GM23338 (cell line): Measurements from ENCODE around the gene DCUN1D2. TPM values are rescaled to one million over a fixed set of nuclear protein-coding genes. Genes with fewer than 3 reads are reported as not detected.

ENCODE experiments used
- ATAC-seq: fragments of 200-7000 bp; cut with Tn5 transposase; 3 replicates; pipeline ENCODE4 v1.9.1; 2020
- DNase-seq: peaks from one replicate; pipeline ENCODE4 v3.0.0-alpha.2; 2015; ENCODE audit warnings: low spot score
- H2AFZ ChIP-seq: fragments of 200-600 bp; sonication (generic); 2 replicates; pipeline ENCODE4 v1.8.0; 2016; ENCODE audit warnings: antibody characterized with exemption, mild to moderate bottlenecking, moderate library complexity
- H3F3A ChIP-seq: fragments of 200-600 bp; sonication (generic); replicated peaks from 2 replicates; pipeline ENCODE4 v1.8.0; 2017; ENCODE audit warnings: antibody characterized with exemption, mixed run types, low read depth
- H3K27ac ChIP-seq: fragments of 200-600 bp; sonication (generic); 2 replicates; pipeline ENCODE4 v1.6.1; 2016; ENCODE audit warnings: low read depth
- H3K27me3 ChIP-seq: fragments of 200-600 bp; sonication (generic); 2 replicates; pipeline ENCODE4 v1.8.0; 2016; ENCODE audit warnings: mild to moderate bottlenecking, mixed run types, moderate library complexity; ENCODE audit not compliant: insufficient read depth
- H3K36me3 ChIP-seq: fragments of 200-600 bp; sonication (generic); 2 replicates; pipeline ENCODE4 v1.8.0; 2016; ENCODE audit warnings: mild to moderate bottlenecking; ENCODE audit not compliant: insufficient read depth
- H3K4me1 ChIP-seq: fragments of 200-600 bp; sonication (generic); 2 replicates; pipeline ENCODE4 v1.8.0; 2016; ENCODE audit warnings: mild to moderate bottlenecking, moderate library complexity; ENCODE audit not compliant: insufficient read depth
- H3K4me2 ChIP-seq: fragments of 200-600 bp; sonication (generic); 2 replicates; pipeline ENCODE4 v1.7.1; 2017; ENCODE audit warnings: mixed run types
- H3K4me3 ChIP-seq: fragments of 200-600 bp; sonication (generic); 2 replicates; pipeline ENCODE4 v1.6.1; 2016; ENCODE audit warnings: mixed run types
- H3K79me2 ChIP-seq: fragments of 200-600 bp; sonication (generic); replicated peaks from 2 replicates; pipeline ENCODE4 v1.8.0; 2017; ENCODE audit warnings: mild to moderate bottlenecking; ENCODE audit not compliant: insufficient read depth
- H3K9me2 ChIP-seq: fragments of 200-600 bp; sonication (generic); 2 replicates; pipeline ENCODE4 v1.8.0; 2017; ENCODE audit not compliant: insufficient read depth
- H4K20me1 ChIP-seq: fragments of 200-600 bp; sonication (generic); replicated peaks from 2 replicates; pipeline ENCODE4 v1.8.0; 2017; ENCODE audit warnings: mild to moderate bottlenecking; ENCODE audit not compliant: insufficient read depth
- H3K27ac Mint-ChIP-seq: 2 replicates; pipeline ENCODE4 v1.8.0; 2020; ENCODE audit warnings: inconsistent platforms, mild to moderate bottlenecking, moderate library complexity, mixed read lengths
- H3K27me3 Mint-ChIP-seq: 3 replicates; pipeline ENCODE4 v1.8.0; 2022; ENCODE audit warnings: low read depth, mild to moderate bottlenecking, moderate library complexity, mixed read lengths, inconsistent platforms; ENCODE audit not compliant: insufficient read depth, poor library complexity
- H3K36me3 Mint-ChIP-seq: 3 replicates; pipeline ENCODE4 v1.8.0; 2021; ENCODE audit warnings: low read depth, mild to moderate bottlenecking, inconsistent platforms, moderate library complexity, mixed read lengths
- H3K4me1 Mint-ChIP-seq: 3 replicates; pipeline ENCODE4 v1.8.0; 2020; ENCODE audit warnings: mild to moderate bottlenecking, inconsistent platforms, mixed read lengths
- H3K4me3 Mint-ChIP-seq: 3 replicates; pipeline ENCODE4 v1.8.0; 2021; ENCODE audit warnings: moderate library complexity, mild to moderate bottlenecking, inconsistent platforms, mixed read lengths
- H3K9me3 Mint-ChIP-seq: 3 replicates; pipeline ENCODE4 v1.8.0; 2020; ENCODE audit warnings: moderate library complexity, mild to moderate bottlenecking, inconsistent platforms, mixed read lengths
- CREB1 ChIP-seq: fragments of 250-450 bp; sonication (Bioruptor Pico); IDR thresholded peaks from 2 replicates; pipeline ENCODE4 v1.5.0; 2020; ENCODE audit warnings: low read depth, mild to moderate bottlenecking, moderate library complexity
- CTCF ChIP-seq, 2 experiments: fragments of 200-600 bp in 1 of 2; sonication (generic) in 1 of 2; conservative IDR thresholded peaks; 2 replicates each; pipeline versions ENCODE4 v1.5.1 to v1.6.1; 2016 to 2017; ENCODE audit warnings: antibody characterized with exemption in 2 of 2, low read depth in 2 of 2, mild to moderate bottlenecking in 2 of 2, moderate library complexity in 1 of 2
- ETS1 ChIP-seq: IDR thresholded peaks from 2 replicates; pipeline ENCODE4 v1.6.1; 2016; ENCODE audit warnings: antibody characterized with exemption
- EZH2 ChIP-seq: fragments of 200-600 bp; sonication (generic); IDR thresholded peaks from one replicate; pipeline ENCODE4 v1.8.0; 2017; ENCODE audit warnings: antibody characterized with exemption, mild to moderate bottlenecking, low read depth; ENCODE audit not compliant: unreplicated experiment
- EZH2phosphoT487 ChIP-seq: fragments of 200-600 bp; sonication (generic); IDR thresholded peaks from one replicate; pipeline ENCODE4 v1.8.1; 2018; ENCODE audit warnings: antibody characterized with exemption; ENCODE audit not compliant: unreplicated experiment
- JUNB ChIP-seq: IDR thresholded peaks from one replicate; pipeline ENCODE4 v1.6.1; 2016; ENCODE audit warnings: antibody characterized with exemption; ENCODE audit not compliant: unreplicated experiment
- NANOG ChIP-seq: IDR thresholded peaks from 2 replicates; pipeline ENCODE4 v1.6.1; 2016; ENCODE audit warnings: antibody characterized with exemption, borderline replicate concordance
- POLR2AphosphoS5 ChIP-seq: IDR thresholded peaks from 2 replicates; pipeline ENCODE4 v1.6.1; 2016; ENCODE audit warnings: antibody characterized with exemption, low read depth
- REST ChIP-seq: IDR thresholded peaks from one replicate; pipeline ENCODE4 v1.6.1; 2018; ENCODE audit warnings: antibody characterized with exemption; ENCODE audit not compliant: unreplicated experiment
- STAT1 ChIP-seq: IDR thresholded peaks from one replicate; pipeline ENCODE4 v1.6.1; 2016; ENCODE audit warnings: antibody characterized with exemption; ENCODE audit not compliant: unreplicated experiment
- ZNF114 ChIP-seq: fragments of 250-450 bp; sonication (Bioruptor Pico); IDR thresholded peaks from 2 replicates; pipeline ENCODE4 v1.5.0; 2020; ENCODE audit warnings: mild to moderate bottlenecking, moderate library complexity
- ZNF331 ChIP-seq: fragments of 250-450 bp; sonication (Bioruptor Pico); IDR thresholded peaks from 2 replicates; pipeline ENCODE4 v1.5.0; 2020; ENCODE audit warnings: low read depth, mild to moderate bottlenecking, moderate library complexity
- ZNF462 ChIP-seq: fragments of 250-450 bp; sonication (Bioruptor Pico); IDR thresholded peaks from 2 replicates; pipeline ENCODE4 v1.5.0; 2020; ENCODE audit warnings: mild to moderate bottlenecking, moderate library complexity
- polyA plus RNA-seq: library from polyadenylated mRNA; unstranded; fragments of >200 nt; fragmentation: Nextera tagmentation; extraction: Ambion mirVana; gene quantifications from 2 replicates; pipeline ENCODE4 v1.2.1, GENCODE V29; 2016
- total RNA-seq: library from RNA; depleted of rRNA; stranded (reverse); fragments of >200 nt; shearing (Covaris generic); gene quantifications from 2 replicates; pipeline ENCODE4 v1.2.3, GENCODE V29; 2014

DCUN1D2 gene
- total and polyA plus RNA-seq, 2 experiments from 2014 or later = 12.3 to 38.0 TPM

- TF ChIP-seq NANOG = no peak
- no peak for TF ChIP-seq CTCF (conservative IDR thresholded peaks at IDR 0.05; ENCODE audit: low read depth in 2 of 2)
- no peak for TF ChIP-seq ZNF331 (CRISPR knock-in tag)
- no peak for TF ChIP-seq ZNF114
- TF ChIP-seq EZH2phosphoT487 = no peak
- TF ChIP-seq STAT1 = no peak
- TF ChIP-seq POLR2AphosphoS5 = no peak
- no peak for TF ChIP-seq ZNF462 (CRISPR knock-in tag)
- no peak for TF ChIP-seq CREB1
- no peak for TF ChIP-seq ETS1
- no peak for TF ChIP-seq JUNB
- TF ChIP-seq EZH2 = no peak
- TF ChIP-seq REST = no peak
- H3K9me3 Mint-ChIP-seq = no peaks in the 10 kb centered on the region
- H3K4me2 ChIP-seq = no peak overlapping the region
- no peak overlapping the region for H3K27ac ChIP-seq
- no peaks in the 10 kb centered on the region for H3F3A ChIP-seq
- no peak overlapping the region for H3K4me3 ChIP-seq
- H3K36me3 Mint-ChIP-seq = peaks cover 23% of the 10 kb centered on the region; the same call in 2 of the 3 replicates
- H2AFZ ChIP-seq = no peak overlapping the region
- no peak overlapping the region for H3K27ac Mint-ChIP-seq
- ATAC-seq = no peak
- DNase-seq = no peak
- H4K20me1 ChIP-seq = peaks cover 5% of the 10 kb centered on the region; the same call in 1 of the 2 replicates
- no peaks in the 10 kb centered on the region for H3K27me3 ChIP-seq
- H3K4me1 ChIP-seq = no peaks in the 10 kb centered on the region
- no peaks in the 10 kb centered on the region for H3K79me2 ChIP-seq
- H3K9me2 ChIP-seq = no peaks in the 10 kb centered on the region
- H3K4me3 Mint-ChIP-seq = no peak overlapping the region
- H3K27me3 Mint-ChIP-seq = no peaks in the 10 kb centered on the region
- no peaks in the 10 kb centered on the region for H3K4me1 Mint-ChIP-seq
- 0 out of 2 replicates have a peak, but pooled peaks cover 5% of the 10 kb centered on the region for H3K36me3 ChIP-seq
Measured at GRCh38 chr13:113513761-113514160, 23.2 kb upstream of the DCUN1D2 start.
